Hematopoietic multipotent progenitor cell treated with erythropoietin and hydrocortisone succinate and interleukin-3 and kit ligand, for 6 days (in vitro differentiated cells): ENCODE data around the gene ATP6V0E1.
A peak's percentile ranks its signal among the peaks of the same experiment; 100 is the strongest.

Source experiments
- DNase-seq: peaks from one replicate; pipeline ENCODE4 v3.0.0-alpha.2; 2015

Gene ATP6V0E1

DNA sequence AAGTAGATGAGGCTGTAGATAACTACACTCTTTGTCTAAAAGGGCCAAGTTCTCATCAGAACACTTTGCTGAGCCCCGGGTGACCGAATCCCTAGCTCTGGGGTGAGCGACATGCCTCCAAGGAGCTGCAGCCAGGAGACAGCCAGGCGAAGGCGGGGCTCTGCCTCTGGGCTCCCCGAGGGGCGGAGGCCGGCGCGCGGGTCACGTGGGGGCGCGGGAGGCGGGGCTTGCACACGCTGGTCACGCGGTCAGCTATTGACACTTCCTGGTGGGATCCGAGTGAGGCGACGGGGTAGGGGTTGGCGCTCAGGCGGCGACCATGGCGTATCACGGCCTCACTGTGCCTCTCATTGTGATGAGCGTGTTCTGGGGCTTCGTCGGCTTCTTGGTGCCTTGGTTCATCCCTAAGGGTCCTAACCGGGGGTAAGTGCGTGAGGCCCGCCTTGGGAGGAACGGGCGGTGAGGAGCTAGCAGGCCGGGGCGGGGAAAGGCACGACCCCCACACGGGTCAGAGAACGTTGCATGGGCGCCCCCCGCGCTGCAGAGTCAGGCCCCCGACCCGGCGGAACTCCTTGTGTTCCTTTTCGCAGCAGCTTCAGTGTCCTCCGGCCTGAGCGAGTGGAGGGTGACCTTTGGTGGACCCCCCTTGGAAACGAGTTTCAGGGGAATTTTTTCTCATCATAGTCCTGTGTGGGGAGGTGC lies at the start of gene ATP6V0E1:
Gene ATP6V0E1, plus strand, starts transcription at position 230 of the 702 bp plus-strand sequence. Its CDS starts 90 bp downstream, at position 320.
- DNase-seq = peak; percentile 96

DNA sequence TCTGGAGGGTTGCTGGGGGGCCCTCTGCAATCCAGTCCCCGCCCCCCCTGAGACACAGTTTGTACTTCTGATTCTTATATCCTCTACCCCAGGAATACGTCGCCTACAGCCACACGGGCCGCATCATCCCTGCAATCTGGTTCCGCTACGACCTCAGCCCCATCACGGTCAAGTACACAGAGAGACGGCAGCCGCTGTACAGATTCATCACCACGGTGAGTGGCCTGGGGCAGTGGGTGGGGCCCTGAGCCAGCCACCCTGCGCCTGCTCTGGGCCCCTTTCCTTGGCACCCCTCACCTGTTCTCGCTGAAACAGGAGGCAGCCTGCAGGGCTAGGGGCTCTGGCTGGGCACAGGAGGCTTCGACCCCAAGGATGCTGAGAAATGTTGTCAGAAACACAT lies 48.5 kb upstream of the ATP6V0E1 start:
- no peak for DNase-seq

DNA sequence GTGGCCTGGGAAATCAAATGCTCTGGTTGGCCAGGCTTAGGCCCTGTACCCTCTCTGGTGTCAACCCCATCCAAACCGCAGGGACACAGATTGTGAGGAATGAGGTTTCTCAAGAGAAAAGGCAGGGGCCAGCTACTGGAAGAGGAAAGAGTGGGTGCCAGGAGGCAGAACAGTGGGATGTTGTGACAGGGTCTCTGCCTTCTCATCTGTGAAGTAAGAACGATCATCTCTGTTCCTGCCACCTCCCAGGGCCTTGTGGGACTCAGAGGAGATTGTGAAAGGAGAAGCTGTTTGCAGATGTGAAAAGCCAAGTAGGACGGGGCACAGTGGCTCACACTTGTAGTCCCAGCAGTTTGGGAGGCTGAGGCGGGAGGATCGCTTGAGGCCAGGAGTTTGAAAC lies 47.2 kb upstream of the ATP6V0E1 start:
- no peak for DNase-seq

DNA sequence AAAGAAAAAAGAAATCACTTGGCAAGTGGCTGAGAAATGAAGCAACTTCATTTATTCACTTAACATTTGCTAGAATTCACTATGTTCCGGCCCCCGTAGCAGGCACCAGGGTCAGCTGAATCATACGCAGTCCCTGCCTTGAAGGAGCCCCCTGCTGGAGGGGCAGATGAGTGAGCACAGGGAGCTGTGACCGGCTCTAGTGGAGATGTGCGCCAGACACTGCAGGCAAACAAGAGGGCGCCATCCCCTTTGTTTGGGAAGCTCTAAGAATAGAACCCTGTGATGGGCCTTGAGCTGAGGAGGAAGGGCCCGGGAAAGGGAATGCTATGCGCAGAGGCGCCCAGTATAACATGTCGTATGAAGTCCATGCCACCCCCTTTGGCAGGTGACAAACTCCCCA lies 44.5 kb upstream of the ATP6V0E1 start:
- DNase-seq = peak; percentile 69

DNA sequence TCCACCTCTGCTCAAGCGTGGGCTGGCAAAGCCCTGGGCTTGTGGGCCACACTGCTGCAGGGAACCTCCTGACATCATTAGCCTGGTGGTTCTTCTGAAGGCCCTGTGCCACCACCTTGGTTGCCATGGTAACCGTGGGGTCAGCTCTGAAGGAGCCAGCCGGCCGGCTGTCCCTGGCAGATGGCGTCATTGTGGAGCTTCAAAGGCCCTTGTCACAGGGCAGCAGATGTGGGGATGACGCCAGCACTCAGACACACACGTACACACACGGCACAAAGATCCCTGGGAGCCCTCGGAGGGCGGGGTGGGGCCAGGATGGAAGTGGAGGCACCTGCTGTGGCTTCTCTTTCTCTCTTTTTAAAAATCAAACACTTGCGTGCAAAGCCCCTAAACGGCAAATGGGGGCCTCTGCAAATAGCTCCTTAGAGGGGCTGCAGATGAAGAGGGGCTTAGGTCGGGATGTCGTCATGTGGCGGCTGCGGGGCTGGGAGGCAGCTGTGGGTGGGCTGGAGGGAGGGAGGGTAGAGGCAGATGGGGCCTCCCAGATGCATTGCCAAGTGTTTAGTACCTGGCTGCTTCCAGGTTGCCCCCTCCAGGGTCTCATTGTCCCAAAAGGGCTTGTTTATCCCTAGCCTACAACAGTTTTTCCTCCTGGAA lies 43.8 kb upstream of the ATP6V0E1 start:
- DNase-seq = no peak

DNA sequence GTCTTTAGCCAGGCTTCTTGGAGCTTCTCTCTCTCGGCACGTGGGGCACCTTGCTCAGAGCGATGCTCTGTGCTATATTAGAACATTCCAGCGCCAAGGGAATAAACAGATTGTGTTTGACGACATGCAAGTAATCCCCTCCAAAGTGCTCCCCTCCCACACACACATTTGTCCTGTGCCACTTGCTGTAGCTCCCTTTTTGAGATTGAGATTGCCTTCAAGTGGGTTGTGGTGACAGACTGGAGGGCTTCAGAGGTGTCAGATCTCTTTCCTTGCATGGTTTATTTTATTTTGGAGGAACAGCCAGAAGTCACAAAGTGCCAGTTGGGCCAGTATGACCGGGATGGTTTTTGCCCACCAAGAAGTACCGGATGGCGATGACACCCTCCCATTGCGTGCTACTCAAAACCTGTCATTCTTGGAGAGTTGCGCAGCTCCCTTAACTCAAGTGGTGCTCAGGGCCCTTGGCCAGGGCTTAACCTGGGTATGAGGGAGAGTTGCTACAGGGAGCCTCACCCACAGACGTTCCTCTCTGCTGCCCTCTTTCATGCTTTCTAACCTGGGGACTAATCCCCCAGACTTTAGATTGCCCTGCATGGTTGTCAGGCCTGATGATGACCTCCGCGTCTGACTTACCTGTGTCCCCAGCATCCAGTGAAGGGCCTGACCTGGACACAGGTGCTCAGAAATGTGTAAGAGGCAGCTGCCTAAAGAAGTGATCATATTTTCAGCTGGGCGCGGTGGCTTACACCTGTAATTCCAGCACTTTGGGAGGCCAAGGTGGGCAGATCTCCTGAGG lies 43.1 kb upstream of the ATP6V0E1 start:
- no peak for DNase-seq

DNA sequence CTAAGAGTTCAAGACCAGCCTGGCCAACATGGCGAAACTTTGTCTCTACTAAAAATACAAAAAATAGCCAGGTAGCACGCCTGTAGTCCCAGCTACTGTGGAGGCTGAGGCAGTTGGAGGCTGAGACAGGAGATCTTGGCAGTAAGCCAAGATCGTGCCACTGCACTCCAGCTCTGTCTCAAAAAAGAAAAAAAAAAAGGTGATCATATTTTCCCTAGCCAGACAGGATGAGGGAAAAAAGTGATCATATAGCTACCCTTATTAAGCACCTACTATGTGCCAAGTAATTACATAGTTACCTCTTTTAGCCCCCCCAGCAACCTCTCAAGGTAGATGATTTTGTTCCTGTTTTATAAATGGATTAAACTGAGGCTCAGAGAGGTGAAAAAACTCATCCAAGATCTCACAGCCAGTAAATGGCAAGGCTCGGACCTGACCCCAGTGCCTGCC lies 42.5 kb upstream of the ATP6V0E1 start:
- peak; percentile 62 for DNase-seq

DNA sequence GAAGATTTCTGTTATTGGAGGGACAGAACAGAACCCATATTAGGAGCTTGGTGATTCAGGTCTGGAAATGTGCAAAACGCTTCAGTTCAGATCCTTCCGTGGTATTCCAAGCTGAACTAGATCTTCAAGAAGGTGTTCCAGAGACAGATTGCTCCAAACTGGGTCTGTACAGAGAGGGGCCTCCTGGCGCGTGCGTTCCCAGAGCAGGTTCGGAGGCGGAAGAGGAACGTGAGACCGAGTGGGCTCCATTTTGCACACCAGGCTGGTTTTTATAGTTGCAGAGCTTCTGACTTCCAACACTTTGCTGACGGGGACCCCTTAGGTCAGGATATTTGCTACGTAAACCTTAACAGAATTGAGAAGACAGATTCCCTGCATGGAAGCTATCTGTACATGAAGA lies 41.0 kb upstream of the ATP6V0E1 start:
- DNase-seq = no peak

DNA sequence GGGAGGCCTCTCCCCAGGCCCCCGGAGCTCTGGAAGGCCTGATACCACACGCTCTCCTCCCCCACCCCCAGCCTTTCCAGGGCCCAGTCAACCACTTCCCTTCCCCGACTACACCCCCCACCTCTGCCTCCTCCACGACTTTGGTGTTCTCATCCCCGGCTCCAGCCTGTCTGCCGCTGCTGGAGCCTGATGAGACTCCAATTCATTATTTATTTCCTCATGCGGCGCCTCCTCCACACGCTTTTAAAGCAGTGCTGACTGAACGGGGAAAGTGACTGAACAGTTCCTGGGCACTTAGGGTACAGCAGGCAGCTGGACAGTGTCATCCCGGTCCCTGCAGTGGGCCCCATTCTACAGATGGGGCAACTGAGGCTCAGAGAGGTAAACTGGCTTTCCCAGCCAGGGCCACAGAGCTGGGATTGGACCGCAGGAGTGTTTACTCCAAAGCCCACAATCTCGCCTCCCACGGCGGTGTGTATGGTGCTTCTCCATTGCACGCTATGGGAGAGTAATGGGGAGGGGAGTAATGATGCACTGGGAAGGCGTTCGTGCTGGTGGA lies 40.2 kb upstream of the ATP6V0E1 start:
- peak; percentile 26 for DNase-seq

DNA sequence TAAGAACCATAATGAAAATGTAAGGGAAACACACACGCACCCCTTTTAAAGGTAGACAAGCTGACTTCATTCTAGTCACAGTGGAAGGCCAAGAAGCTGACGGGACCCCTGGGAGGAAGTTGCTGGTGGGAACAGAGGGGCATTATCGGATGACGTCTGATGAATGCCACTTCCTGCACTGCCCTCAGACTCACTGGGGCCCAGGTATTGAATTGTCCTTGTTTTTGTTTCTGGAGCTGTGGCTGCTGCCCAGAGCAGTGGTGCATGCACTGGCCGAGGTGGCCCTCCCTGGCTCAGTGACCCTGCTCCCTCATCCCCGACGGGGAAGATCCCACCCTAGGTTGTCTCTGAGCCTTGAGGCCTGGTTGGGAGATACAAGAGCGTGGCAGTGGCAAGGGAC lies 39.7 kb upstream of the ATP6V0E1 start:
- DNase-seq = no peak

DNA sequence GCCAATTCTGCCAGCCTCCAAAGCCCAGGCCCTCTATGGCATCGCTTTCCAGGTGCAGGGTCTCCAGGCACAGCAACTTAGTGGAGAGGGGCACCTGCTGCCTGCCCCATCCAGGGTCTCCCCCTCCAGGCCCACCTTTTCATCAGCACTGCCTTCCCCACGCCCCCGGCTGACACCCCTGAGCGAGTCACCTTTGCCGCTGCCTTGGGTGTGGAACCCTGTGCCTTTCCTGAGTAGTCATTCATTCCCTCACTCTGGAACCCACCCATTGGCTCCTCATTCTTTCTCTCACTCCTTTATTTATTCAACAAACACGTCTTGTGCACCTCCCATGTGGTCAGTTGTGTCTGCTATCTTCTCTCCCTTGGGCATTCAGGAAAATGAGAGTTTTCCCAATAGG lies 38.8 kb upstream of the ATP6V0E1 start:
- DNase-seq = no peak

DNA sequence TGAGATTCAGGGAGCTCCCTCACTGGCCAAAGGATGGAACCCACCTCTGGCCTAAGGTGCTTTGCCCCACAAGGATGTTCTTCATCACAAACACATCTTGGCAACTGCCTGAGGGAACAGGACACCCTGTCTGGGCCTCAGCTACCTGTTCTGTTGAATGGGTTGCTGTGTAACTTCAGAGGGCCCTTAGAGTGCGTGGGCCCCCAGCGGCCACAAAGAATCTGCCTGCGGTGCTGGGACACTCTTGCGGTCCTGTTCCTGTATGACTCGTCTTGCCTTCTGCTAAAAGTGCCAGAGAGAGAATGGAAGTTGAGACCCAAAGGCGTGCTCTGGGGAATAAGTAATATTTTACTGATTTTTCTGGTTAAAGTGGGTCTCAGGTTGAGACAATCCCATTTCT lies 38.4 kb upstream of the ATP6V0E1 start:
- no peak for DNase-seq

DNA sequence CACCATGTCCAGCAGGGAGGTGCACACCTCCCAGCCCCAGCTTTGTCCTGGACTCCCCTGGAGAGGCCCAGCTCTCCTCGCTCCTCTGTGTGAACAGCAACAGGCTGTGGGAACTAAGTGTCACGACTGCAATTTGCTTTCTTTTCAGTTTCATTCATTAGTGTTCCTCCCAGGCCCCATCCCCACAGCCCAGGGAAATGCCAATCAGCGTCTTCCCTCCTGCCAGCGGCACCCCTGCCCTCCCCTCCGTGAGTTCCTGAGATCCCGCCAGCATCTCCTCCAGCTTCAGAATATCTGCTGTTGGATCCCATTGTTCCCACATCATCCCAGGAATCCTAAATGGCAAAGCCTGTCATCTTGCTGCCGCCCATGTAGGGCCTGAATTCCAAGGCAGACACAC lies 37.4 kb upstream of the ATP6V0E1 start:
- DNase-seq = no peak

DNA sequence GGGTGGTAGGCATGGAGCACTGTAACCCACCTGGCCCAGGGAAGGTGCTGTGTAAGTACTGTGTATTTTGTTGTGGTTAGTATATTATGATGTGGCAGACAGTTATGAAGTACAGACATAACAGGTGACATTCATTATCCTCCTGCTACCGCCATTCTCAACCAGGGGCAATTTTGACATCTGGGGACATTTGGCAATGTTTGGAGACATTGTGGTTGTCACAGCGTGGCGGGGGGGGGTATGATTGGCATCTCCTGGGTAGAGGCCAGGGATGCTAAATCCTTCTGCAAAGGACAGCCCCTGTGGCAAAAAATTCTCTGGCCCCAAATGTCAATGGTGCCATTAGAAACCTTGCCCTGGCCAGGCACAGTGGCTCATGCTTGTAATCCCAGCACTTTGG lies 34.1 kb upstream of the ATP6V0E1 start:
- no peak for DNase-seq

DNA sequence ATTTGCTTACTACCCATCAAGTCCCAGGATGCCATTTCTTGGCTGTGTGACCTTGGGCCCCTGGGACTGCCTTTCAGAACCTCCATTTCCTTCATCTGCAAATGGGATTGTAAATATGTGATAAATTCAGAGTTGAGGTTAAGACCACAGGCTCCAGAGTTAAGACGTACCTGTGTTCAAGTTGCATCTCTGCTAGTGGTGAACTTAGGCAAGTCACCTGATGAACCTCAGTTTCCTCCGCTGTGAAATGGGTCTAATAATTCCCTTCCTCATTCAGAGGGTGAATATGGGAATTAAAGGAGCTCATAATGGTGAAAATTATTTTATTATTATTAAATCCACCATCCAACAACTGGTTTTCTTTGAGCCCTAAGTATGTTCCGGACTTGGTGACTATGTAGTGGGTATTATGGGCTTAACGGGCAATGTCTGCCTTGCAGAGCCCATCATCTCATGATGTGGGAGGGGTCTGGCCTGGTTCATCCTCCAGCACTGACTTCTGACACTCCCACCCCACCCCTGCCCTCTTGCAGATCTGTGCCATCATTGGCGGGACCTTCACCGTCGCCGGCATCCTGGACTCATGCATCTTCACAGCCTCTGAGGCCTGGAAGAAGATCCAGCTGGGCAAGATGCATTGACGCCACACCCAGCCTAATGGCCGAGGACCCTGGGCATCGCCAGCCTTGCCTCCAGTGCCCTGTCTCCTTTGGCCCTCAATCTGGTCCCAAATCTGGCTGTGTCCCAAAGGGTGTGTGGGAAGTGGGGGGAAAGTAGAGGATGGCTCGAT lies 33.2 kb upstream of the ATP6V0E1 start:
- DNase-seq = no peak

DNA sequence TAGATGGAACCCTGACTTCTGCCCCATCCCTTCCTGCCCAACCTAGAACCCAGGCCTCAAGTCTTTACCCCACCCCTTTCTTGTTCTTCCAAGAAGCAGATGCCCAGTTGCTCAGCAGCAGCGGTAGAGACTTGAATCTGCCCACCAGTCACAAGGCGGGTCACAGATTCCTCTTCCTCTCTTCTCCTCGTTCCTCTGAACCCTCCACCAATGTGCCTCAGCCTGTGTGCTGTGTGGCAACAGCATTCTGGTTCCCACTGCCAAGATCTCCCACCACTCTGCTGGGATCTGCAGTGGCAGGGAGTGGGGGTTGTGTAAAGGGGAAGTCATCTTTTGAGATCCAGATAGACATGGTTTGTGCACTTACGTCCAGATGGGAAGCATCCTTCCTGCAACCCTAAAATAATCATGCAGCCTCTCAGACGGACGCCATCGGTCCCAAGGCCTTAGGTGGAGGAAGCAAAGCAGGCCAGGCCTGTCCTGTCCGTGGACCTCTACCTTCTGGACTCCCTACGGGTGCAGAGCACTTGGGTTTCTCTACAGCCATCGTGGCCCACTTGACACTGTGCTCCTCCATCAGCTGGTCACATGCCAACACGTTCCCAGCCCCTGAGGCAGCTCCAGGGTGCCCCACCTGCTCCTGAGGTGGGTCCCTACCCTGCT lies 32.1 kb upstream of the ATP6V0E1 start:
- no peak for DNase-seq

DNA sequence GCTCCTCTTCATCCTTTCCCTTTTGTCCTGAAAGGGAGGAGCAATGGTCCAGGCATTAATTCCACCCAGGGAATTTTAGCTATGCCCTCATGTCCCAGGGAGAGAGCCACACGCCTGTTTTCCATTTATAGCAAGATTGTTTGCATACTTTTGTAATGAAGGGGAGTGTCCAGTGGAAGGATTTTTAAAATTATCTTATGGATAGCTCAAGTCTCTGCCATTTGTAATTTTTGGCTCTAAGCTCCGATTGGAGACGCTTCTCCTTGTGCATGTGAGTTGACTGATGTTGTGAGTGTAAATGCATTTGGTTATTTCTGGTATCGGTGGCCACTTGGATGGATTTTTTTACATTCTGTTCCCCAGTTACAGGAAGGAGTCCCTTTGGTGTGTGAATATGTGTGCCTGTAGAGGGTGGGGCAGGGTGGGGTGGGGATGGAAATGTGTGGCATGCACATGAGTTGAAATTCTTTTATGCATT lies 31.5 kb upstream of the ATP6V0E1 start:
- DNase-seq = no peak

DNA sequence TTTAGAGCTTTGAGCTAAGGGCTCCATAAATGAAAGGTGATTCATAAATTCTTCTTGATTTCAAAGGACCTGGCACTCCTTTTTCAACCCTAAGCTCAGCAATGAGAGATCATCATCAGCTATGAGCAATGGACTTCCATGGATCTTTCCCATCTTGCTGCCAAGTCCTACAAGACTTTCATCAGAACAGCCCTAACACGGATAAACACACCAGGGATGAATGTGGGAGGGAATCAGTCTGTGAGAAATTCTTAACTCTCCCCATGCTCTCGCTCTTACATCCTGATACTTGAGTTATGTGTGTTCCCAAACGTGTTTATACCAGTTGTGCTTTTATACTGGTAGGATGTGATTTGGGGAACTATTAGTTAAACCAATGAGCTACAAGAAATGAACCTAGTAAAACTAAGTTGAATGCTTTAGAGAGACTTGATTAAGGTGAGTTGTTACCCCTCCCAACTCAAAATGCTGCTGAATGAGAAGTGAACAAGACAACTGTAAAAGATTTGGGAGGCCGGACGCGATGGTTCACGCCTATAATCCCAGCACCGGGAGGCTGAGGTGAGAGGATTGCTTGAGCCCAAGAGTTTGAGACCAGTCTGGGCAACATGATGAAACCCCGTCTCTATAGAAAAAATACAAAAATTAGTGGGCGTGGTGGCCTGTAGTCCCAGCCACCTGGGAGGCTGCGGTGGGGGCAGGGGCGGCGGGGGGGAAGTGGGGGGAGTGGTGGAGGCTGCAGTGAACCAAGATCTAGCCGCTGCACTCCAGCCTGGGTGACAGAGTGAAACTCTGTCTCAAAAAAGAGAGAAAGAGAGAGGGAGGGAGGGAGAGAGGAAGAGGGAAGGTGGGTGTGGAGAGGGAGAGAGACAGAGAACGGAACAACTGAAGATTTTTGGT lies 29.5 kb upstream of the ATP6V0E1 start:
- no peak for DNase-seq

DNA sequence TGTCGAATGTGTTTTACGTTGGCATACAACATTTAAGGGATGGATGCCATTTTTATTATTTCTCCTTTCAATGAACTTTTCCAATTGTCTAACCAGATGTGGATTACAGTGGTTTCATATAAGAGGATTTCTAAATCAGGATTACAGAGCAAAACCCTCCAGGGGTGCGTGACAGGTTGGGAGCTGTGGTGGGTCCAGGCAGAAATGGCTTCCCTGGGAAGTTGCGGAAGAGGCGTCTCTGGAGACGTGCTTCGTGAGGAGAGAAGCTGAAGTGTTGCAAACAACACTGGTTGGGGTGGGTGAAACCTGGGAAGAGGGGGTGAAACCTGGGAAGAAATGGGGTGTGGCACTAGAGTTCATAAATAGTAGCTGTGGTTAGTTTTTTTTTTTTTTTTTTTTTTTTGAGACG lies 28.8 kb upstream of the ATP6V0E1 start:
- no peak for DNase-seq

DNA sequence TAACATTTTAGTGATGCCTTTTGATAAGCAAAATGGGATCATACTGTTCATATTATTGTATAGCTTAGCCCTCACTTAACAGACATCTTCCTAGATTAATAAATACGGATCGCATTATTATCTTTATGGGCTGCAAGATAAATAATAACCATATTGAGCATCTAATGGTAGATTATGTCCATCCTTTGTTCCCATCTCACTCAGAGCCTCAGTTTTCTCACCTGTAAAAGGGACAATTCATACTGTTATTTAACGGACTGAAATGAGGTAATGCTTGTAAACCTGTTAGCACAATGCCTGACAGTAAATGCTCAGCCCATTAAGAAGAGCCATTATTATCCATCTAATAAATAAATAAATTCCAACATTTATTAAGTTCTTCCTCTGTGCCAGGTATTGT lies 27.3 kb upstream of the ATP6V0E1 start:
- DNase-seq = no peak

DNA sequence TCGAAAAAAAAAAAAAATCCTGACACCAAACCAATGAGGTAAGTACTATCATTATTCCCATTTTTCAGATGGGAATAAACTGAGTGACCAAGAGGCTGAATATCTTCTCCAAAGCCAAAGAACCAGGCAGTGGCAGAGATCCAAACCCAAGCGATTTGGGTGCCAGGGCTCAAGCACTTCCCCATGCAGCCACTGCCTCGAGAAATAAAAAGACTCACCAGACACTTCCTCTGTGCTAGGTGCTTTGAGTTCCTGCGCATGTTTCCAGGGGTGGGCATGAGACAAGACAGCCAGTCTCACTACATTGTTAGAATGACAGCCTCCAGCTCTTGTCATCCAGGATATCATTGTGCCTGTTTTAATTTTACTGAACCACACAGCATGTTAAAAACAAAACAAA lies 26.6 kb upstream of the ATP6V0E1 start:
- DNase-seq = peak; percentile 24
